ENCODE data around the gene FNDC3B.

The FNDC3B gene

DNA sequence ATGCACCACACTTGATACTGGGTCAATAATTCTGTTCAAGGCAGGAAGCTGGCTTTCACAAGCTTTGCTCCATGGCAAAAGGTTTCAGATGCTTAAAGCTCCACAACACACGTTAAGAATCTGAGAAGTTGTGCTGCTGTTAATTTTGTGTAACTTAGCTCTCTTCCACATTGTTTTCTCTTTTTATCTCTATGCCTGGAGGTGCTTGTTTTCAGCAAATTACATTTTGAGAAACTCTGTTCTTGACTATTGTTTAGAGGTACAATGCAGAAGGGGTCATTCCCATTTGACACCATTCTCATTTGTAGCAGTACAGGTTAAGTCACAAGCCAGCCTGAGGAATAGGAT is 156.0 kb downstream of the FNDC3B start:
- TF ChIP-seq, protein P1, sequence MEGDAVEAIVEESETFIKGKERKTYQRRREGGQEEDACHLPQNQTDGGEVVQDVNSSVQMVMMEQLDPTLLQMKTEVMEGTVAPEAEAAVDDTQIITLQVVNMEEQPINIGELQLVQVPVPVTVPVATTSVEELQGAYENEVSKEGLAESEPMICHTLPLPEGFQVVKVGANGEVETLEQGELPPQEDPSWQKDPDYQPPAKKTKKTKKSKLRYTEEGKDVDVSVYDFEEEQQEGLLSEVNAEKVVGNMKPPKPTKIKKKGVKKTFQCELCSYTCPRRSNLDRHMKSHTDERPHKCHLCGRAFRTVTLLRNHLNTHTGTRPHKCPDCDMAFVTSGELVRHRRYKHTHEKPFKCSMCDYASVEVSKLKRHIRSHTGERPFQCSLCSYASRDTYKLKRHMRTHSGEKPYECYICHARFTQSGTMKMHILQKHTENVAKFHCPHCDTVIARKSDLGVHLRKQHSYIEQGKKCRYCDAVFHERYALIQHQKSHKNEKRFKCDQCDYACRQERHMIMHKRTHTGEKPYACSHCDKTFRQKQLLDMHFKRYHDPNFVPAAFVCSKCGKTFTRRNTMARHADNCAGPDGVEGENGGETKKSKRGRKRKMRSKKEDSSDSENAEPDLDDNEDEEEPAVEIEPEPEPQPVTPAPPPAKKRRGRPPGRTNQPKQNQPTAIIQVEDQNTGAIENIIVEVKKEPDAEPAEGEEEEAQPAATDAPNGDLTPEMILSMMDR (conservative IDR thresholded peaks at IDR 0.05; ENCODE audit: control insufficient read depth, insufficient read depth, low read depth, low read length), result no peak
- no peak overlapping the region for H3K4me3 ChIP-seq (ENCODE audit: control insufficient read depth, low read depth, low read length)

DNA sequence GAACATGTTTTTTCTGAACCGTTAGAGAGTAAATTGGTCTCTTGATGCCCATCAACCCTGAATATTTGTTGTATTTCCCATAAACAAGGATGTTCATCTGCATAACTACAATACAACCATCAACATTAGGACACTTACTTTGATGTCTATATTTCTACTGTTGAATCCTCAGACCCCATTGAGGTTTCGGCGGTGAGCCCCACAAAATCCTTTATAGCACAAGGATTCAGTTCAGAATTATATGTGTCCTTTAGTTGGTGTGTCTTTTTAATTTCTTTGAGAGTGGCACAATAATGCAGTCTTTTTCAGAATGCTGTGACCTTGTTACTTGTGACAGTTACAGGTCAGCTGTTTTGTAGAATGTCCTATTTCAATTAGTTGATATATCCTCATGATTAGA is 158.0 kb downstream of the FNDC3B start:
- no peak overlapping the region for H3K4me3 ChIP-seq (ENCODE audit: control insufficient read depth, low read depth, low read length)
- no peak for DNase-seq (ENCODE audit: low read depth)
- TF ChIP-seq, protein P1 (conservative IDR thresholded peaks at IDR 0.05; ENCODE audit: control insufficient read depth, insufficient read depth, low read depth, low read length), result no peak

More for the DNA sequence above, 156.0 kb downstream of the FNDC3B start:
- DNase-seq (ENCODE audit: low read depth), result no peak

DNA sequence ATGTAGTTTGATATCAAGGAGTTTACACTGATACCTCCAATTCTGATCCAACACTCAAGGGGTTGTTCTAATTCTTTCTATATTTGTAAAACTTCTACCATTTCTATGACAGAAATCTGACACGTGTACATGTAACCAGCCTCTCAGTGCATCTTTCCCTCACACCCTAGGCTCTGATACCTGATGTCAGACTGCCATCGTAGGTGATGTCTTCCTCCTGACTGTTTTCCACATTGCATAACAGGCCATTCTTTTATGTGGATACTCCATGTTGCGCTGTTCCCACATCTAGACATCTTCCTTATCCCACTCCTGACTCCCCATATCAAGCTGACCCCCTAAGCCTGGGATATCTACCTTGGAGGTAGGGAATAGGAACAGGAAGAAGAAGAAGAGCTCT is 159.1 kb downstream of the FNDC3B start:
- no peak for DNase-seq (ENCODE audit: low read depth)
- TF ChIP-seq, protein P1 (conservative IDR thresholded peaks at IDR 0.05; ENCODE audit: control insufficient read depth, insufficient read depth, low read depth, low read length), result no peak
- no peak overlapping the region for H3K4me3 ChIP-seq (ENCODE audit: control insufficient read depth, low read depth, low read length)

DNA sequence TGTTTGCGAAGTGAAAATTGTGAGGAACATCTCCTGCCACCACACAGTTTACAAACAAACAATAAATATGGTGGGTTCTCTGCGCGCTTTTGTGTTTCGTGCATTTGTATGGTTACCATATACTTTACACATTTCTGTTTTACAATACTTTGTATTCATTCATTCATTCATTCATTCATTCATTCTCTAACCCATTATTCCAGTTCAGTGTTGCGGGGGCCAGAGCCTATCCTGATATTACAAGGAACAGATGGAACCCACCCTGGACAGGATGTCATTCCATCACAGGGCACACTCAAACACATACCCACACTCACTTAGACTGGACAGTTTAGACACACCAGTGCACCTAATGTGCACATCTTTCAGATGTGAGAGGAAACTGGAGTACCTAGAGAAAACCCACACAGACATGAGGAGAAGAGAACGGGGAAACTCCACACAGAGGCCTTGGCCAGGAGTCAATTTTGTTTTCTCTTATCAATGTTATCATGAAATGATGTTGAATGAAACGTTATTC is 160.5 kb downstream of the FNDC3B start:
- TF ChIP-seq, protein P1 (conservative IDR thresholded peaks at IDR 0.05; ENCODE audit: control insufficient read depth, insufficient read depth, low read depth, low read length), result no peak

DNA sequence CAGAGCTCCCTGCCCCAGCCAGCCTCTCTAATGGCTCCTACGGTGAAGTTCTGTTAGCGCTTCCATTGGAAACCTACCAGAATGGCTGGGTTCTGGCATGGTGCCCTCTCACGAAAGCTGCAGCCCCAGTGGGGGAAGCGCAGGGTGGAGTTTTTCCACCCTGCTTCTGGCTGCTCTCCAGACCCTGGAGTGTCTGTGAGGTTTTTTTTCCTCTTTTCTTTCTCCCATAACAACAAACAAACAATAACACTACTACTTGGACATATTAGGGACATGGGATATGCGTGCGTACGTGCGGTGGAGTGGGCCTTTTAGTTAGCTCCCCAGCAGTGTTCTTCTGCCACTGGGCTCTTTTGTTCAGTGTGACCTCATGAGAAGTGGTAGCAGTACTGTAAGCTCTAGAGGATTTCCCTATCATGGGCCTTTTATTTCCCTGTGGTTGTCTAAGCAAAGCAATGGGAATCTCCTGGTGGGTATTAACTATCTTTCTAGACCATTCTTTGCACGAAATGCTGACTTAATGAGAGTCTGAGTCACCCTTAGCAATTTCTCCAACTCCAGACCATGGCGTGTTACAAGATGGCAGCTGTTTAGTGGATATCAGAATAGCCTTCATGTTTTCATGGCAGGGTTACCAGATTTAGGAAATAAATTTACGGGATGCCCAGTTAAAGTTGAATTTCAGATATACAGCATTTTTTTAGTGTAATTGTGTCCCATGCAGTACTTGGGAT is 161.9 kb downstream of the FNDC3B start:
- TF ChIP-seq, protein P1 (conservative IDR thresholded peaks at IDR 0.05; ENCODE audit: control insufficient read depth, insufficient read depth, low read depth, low read length), result no peak
- peak; percentile 93 for DNase-seq (ENCODE audit: low read depth)
- H3K4me3 ChIP-seq (ENCODE audit: control insufficient read depth, low read depth, low read length), result no peak overlapping the region

More for the DNA sequence above, 160.5 kb downstream of the FNDC3B start:
- no peak for DNase-seq (ENCODE audit: low read depth)
- H3K4me3 ChIP-seq (ENCODE audit: control insufficient read depth, low read depth, low read length), result no peak overlapping the region

DNA sequence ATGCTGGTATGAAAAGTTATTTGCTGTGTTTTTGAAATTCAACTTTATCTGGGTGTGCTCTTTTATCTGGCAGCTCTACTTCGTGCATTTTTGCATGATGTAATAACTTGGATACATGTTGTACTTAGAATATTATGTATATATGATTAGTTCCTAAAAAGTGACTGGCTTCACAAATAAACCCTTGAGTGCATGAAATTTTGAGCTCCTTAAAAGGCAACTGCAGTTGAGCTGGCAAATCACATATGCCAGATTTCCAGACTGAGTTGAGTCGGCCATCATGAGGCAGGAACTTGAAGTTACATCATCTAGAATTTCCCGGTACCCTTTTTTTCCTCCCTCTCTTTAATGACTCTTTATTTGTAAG is 162.5 kb downstream of the FNDC3B start:
- TF ChIP-seq, protein P1 (conservative IDR thresholded peaks at IDR 0.05; ENCODE audit: control insufficient read depth, insufficient read depth, low read depth, low read length), result peak; percentile 7
- no peak overlapping the region for H3K4me3 ChIP-seq (ENCODE audit: control insufficient read depth, low read depth, low read length)
- peak; percentile 84 for DNase-seq (ENCODE audit: low read depth)

All from fibroblast of mammary gland (primary cell).